Stimulated activated CD4-positive, alpha-beta T cell treated with anti-CD3 and anti-CD28 coated beads, Interleukin-15, amount 100 ng/mL, for 1 hour (primary cell): ENCODE data around the gene ERICH4.
"Not testable (repeated sequence)": the region's sequence is repeated elsewhere in the genome, so short reads cannot be mapped to it uniquely, and the experiment has no call there.

Experiments used
- DNase-seq, 2 donors: peaks; one replicate each; pipeline ENCODE4 v3.0.0-alpha.2; 2020; ENCODE audit warnings: low read depth in 1 of 2, low spot score in 1 of 2

Gene ERICH4

DNA sequence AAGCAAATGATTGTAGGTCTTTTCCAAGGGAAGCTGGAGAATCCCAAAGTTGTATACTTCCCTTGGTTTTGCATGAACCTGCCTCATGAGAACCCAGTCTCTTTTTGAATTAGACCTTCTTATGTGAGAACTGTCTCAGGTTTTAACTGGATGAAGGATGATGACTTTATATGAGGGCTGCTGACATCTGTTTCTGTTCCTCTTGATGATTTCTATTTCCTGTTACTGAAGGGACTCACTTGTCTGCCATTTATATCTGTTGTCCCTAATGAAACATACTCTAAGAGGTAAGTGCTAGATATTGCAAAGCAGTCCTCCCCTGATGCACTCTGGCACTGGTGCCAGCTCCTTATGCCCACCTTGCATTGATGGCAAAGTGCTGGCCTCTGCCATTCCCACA, 33.6 kb downstream of the ERICH4 start:
- no peak for DNase-seq

GRCh38 chr19:41478171-41478570, 35.2 kb downstream of the ERICH4 start:
- DNase-seq = no peak

GRCh38 chr19:41478875-41479756, 36.2 kb downstream of the ERICH4 start:
- DNase-seq = no peak

DNA sequence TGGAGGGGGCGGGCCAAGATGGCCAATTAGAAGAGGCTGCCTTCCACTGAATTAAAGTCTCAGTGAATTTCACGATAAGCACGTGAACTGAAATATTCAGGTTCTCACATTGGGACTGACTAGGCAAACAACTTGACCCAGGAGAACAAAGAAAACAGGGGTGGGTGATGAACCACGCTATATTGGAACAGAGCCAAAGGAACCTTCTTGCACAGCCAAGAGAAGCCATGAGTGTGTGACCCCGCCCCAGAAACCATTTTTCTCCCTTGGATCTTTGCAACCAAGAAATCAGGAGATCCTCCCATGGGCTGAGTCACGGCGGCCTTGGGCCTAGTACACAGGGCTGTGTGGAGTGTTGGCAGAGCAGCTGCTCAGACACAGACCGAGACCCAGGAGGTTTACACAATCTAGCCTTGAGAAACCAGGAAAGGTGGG, 36.8 kb downstream of the ERICH4 start:
- no peak for DNase-seq

GRCh38 chr19:41480336-41480735, 37.4 kb downstream of the ERICH4 start:
- DNase-seq = no peak

DNA sequence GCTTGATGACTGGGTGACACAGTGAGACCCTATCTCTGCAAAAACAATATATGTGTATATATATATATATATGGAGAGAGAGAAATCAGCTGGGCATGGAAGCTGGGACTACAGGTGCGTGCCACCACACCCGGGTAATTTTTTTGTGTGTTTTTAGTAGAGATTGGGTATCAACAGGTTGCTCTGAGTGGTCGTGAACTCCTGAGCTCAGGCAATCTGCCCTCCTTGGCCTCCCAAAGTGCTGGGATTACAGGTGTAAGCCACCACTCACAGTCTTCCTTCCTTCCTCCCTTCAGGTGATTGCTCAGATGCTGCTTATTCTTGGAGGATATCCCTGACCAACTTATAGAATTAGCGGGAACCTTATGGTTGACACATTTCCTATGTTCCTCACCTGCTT, 41.9 kb downstream of the ERICH4 start:
- no peak for DNase-seq

- DNase-seq = not testable (repeated sequence)
Measured at GRCh38 chr19:41486953-41487352, 44.0 kb downstream of the ERICH4 start.

- no peak for DNase-seq
Measured at GRCh38 chr19:41492843-41493242, 49.9 kb downstream of the ERICH4 start.
